Middle frontal gyrus (tissue), 1 donor: ENCODE results near the gene IGSF21.

ENCODE experiments used
- DNase-seq: peaks from one replicate; pipeline ENCODE4 v3.0.0-alpha.2; 2015; ENCODE audit warnings: low spot score; ENCODE audit errors: extremely low spot score

The IGSF21 gene

DNA sequence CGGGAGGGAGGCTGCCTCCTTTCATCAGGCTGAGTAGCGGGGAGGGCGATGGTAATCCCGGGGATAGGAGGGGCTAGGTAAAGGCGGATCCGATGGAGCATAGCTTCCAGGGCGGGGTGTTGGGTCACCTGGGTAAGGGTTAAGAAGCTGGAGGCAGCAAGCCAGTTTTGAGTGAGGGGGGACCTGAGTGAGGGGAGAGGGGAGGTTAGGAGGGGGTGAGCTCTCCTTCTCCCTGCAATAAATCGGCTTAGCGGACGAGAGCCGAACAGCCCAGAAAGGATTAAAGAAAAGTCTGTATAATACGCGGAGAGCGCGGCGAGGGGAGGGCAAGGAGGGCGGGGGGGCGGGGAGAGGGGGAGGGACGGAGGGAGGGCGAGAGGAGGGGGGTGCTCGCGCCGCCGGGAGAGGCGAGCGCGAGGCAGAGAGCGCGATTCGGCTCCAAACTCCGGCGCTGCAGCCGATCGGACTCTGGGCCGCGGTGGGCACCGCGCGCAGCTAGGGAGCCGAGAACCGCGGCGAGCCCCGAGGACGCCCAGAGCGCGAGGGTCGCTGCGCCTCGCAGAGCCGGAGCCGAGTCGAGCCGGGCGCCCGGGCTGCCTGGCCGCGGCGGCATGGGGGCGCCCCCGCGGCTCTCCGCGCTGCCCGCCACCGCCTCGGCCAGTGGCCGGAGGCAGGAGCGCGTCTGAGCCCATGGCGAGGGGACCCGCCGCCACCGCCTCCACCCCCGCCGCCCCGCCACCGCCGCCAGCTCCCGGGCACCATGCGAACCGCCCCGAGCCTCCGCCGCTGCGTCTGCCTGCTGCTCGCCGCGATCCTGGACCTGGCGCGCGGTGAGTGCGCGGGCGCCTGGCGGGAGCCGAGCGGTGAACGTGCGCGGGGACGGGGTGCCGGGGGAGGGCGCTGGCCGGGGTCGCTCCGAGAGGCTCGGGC, at the start of gene IGSF21:
Gene IGSF21 (plus strand): TSS at position 430 of the 930 bp plus-strand sequence. CDS start 331 bp downstream, at position 761.
- DNase-seq, result no peak

GRCh38 chr1:18058206-18058921, 49.2 kb upstream of the IGSF21 start:
- DNase-seq, result no peak

- no peak for DNase-seq
Observed at GRCh38 chr1:18058981-18059605, 48.5 kb upstream of the IGSF21 start.

- no peak for DNase-seq
Observed at GRCh38 chr1:18060366-18060765, 47.2 kb upstream of the IGSF21 start.

DNA sequence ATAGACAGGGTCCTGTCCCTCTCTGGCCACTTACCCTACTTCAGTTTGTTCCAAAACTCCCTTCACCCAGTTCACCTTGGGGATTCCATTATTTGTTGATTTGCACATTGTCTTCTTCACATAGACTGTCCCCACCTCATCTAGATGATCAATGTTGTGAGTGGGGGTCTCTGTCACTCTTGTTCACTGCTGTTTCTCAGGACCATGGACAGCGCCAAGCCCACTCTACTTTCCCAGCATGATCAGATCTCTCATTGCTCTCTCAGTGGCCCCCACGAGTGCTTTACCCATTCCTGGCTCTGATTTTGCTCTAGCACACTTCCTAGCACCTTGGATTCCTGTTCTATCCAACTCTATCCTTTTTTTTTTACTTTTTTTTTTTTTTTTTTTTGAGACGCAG, 45.4 kb upstream of the IGSF21 start:
- DNase-seq, result no peak

DNA sequence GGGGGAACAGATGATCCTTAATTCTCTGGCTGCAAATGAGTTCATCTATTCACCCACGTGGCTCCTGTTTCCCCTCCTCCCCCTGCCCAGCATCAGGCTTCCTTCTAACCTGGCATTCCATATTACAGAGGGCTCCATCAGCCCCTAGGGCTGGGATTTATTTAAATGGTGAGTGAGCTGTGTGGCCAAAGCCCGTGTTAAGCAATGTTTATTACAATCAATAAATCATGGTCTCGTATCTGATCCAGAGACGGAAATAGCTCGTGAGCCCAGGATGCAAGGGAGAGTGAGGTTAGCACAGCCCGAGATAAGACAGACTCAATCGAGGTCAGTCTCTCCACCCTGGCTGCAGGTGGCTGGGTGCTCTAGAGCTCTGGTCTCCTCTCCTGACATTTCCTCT, 43.1 kb upstream of the IGSF21 start:
- DNase-seq, result no peak

GRCh38 chr1:18066576-18066975, 41.0 kb upstream of the IGSF21 start:
- DNase-seq, result no peak

DNA sequence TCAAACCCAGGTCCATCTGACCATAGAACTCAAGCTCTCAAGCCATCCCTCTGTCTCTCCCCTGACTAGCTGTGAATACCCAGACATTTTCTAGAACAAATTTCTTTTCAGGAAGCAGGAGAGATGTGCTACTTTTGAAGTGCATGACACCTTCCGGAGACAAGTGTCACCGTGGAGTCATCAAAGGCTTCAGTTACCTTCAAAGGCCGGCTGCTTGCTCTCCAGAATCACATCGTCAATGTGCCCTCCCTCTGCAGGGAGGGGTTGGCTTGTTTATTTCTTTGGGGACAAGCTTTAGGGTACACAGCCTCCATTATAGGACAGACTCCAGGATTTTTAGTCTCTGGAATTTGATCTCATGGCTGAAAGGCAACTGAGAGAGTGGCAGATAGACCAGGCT, 37.7 kb upstream of the IGSF21 start:
- DNase-seq, result no peak

DNA sequence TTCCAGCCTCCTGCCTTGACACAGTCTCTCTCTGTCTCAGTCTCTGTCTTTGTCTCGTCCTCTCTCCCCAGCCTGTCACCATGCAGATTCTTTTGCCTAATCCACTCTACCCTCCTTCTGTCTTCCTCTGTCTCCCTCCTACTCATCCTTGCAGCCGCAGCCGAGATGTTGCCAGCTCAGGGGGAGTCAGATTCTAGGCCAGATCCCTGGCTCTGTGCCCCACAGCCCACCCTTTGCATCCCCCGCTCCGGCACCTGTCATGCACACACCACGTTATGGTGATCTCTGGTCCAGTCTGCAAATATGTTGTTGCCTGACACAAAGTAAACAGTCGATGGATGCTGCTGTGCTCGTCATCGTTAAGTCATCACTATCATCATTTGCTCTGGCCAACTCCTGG, 35.5 kb upstream of the IGSF21 start:
- no peak for DNase-seq

DNA sequence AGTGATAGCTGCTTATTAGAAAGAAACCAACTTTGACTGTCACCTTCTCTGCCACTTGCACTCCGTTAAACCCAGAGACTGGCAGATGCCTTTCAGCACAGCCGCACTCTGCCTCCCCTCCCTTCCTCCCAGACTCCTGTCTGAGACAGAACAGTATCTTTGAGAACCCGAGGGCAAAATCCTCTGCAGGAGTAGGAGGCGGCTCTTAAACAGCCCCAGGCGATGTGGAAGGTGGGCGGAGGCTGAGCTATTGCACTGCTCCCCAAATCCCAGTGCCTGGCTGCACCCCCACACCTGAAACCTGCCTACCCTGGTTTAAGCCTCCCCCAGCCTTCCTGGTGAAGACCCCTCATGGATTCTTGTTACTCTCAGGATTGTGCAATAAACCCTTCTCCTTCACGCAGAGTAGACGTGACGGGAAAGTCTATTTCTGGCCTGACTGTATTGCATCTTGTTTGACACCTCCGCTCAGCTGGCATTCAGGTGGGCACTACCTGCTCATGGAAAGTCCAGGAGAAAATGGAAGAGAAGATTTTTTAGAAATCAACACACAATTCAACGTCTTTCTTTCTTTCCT, 34.4 kb upstream of the IGSF21 start:
- no peak for DNase-seq

GRCh38 chr1:18077657-18078215, 29.9 kb upstream of the IGSF21 start:
- DNase-seq, result no peak

DNA sequence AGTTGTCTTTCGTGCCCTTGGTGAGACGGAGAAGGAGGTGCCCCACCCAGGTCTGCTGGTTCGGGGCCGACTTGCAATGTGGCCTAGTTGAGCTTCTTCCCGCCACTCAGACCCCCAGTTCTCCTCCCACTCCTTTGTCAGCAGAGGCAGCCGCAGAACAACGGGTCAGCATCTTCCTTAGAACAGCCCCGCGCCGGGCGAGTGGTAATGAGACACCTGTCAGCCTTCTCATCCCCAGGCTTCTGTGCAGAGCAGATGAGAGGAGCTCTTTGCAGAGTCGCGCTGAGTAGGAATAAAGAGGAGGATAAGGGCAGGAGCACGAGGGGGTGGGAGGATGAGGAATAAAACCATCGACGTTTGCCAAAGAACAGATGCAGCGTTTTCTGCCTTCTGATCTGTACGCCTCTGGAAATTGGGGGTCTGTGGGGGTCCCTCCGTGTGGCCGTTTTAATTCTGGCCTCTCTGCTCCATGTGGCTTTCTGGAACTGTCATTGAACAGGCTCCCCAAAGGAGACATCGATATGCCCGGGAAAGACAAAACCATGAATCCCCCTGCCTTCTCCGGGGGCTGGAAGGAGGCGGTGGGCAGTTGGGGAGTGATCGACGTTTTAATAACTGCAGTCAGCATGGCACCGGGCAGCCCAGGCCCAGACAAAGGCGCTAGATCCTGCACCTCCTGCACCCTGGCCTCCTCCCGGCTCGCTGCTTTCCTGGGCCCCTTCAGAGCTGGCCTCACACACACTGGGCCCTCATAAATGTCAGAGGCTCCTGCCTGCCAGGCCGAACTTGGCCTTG, 27.5 kb upstream of the IGSF21 start:
- DNase-seq, result no peak

- no peak for DNase-seq
Observed at GRCh38 chr1:18085387-18086074, 22.1 kb upstream of the IGSF21 start.

DNA sequence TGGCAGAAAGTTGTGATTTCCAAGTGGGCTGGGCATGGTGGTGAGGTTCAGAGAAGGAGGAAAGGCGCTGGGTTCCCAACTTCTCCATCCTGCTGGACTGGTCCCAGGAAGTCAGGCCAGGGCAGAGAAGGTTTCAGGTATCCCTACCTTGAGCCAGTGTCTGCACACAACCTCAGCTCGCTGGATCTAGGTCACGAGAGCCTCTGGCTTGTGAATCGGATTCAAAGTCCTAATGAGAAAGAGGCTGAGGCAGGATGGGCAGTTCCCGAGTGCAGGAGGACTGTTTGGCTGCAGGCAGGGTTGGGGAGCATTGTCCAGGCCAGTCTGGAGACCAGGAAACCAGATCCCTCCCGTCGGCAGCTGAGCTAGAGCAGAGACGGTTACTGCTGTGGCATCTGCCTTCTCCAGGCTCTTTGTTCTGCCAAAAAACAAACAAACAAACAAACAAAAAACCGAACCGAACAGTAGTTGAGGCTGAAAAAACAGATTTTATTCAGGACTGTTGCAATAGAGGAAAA, 19.5 kb upstream of the IGSF21 start:
- DNase-seq, result no peak

DNA sequence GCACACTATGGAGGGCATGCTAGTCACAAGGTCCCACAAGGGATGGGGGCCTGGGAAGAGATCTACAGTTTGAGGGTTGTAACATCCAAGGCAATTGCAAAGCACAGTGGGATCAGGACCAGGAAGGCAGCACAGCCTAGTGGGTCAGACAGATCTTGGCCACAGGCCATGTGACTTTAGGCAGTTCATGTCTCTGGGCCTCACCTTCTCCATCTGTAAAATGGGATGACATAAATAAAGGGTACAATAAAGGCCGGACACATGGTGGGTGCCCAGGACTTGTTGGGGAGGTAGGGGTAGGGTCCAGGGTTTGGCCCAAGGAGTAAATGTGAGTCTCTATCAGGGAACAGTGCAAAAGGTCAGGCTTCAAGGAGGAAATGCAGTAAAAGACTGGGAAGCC, 18.1 kb upstream of the IGSF21 start:
- DNase-seq, result no peak

GRCh38 chr1:18090636-18091035, 17.0 kb upstream of the IGSF21 start:
- no peak for DNase-seq

- no peak for DNase-seq
Observed at GRCh38 chr1:18091660-18092446, 15.7 kb upstream of the IGSF21 start.

- no peak for DNase-seq
Observed at GRCh38 chr1:18093193-18093592, 14.4 kb upstream of the IGSF21 start.

GRCh38 chr1:18093646-18094045, 14.0 kb upstream of the IGSF21 start:
- DNase-seq, result no peak
